ENCODE data around the gene FOXB2. TPM values are rescaled to one million over a fixed set of nuclear protein-coding genes. Genes with fewer than 3 reads are reported as not detected.
"Not testable (repeated sequence)": the region's sequence is repeated elsewhere in the genome, so short reads cannot be mapped to it uniquely, and the experiment has no call there.

The FOXB2 gene
- not detected for total RNA-seq

DNA sequence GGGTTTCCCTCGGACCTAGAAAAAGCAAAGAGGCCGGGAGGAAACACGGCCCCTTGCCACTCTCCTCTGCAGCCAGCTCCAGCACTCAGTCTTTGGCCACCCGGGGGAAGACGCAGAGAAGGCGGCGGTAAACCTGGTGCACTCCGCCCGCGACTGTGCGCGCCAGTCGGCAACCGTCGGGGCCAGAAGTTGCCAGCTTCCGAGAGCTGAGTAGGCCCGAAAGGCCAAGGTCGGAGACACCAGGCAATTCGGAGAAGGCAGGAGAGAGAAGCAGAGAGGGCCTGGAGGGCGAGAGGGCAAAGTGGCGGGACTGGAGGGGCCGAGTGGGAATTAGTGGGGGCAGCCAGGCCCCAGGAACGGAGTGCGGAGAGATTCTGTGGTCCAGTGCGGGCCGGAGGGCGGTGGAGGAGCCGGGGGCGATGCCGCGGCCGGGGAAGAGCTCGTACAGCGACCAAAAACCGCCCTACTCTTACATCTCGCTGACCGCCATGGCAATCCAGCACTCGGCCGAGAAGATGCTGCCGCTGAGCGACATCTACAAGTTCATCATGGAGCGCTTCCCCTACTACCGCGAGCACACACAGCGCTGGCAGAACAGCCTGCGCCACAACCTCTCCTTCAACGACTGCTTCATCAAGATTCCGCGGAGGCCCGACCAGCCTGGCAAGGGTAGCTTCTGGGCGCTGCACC, at the start of gene FOXB2:
Gene FOXB2, plus strand, starts transcription at position 420 of the 690 bp plus-strand sequence. Its CDS starts 0 bp downstream, at position 420.
- ATAC-seq = no peak
- Mint-ChIP-seq H3K27ac (peak within 1 kb of the TSS; percentile 68), H3K9me3 (ENCODE audit: low read depth) (no peaks in the 10 kb centered on the region)

DNA sequence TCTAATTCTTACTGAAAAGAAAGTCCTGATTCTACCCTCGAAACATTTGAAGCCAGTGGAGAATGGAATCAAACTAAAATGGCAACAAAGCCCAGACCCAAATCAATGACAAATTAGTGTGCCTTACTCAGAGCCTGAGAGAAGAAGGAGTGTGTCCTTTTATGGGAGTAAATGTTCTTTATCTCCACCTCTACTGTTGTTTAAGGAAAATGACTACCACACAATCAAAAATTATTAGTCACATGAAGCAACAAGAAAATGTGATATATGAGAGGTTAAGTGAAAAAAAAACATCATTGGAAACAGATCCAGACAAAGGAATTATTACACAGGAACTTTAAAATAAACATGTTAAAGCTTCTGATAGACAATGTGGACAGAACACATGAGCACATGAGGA, 49.7 kb upstream of the FOXB2 start:
- Mint-ChIP-seq H3K9me3 (ENCODE audit: low read depth) (no peaks in the 10 kb centered on the region), H3K4me1 (no peaks in the 10 kb centered on the region), H3K36me3 (no peaks in the 10 kb centered on the region), H3K4me3 (no peak overlapping the region), H3K27ac (no peak overlapping the region), H3K27me3 (no peaks in the 10 kb centered on the region)
- CTCF ChIA-PET = no interaction called here
- ATAC-seq (no peak), DNase-seq (no peak)

More for the DNA sequence above, at the start of gene FOXB2:
- CTCF ChIA-PET = no interaction called here
- Mint-ChIP-seq H3K27me3 (peaks cover 94% of the 10 kb centered on the region), H3K36me3 (peaks cover 8% of the 10 kb centered on the region), H3K4me1 (peaks cover 10% of the 10 kb centered on the region), H3K4me3 (peak within 1 kb of the TSS; percentile 40)
- DNase-seq = no peak

GRCh38 chr9:76978831-76979230, 40.6 kb upstream of the FOXB2 start:
- H3K27ac Mint-ChIP-seq; H3K36me3 Mint-ChIP-seq; H3K4me1 Mint-ChIP-seq; ATAC-seq; H3K27me3 Mint-ChIP-seq; CTCF ChIA-PET; H3K4me3 Mint-ChIP-seq; DNase-seq; H3K9me3 Mint-ChIP-seq (ENCODE audit: low read depth): not testable (repeated sequence)

DNA sequence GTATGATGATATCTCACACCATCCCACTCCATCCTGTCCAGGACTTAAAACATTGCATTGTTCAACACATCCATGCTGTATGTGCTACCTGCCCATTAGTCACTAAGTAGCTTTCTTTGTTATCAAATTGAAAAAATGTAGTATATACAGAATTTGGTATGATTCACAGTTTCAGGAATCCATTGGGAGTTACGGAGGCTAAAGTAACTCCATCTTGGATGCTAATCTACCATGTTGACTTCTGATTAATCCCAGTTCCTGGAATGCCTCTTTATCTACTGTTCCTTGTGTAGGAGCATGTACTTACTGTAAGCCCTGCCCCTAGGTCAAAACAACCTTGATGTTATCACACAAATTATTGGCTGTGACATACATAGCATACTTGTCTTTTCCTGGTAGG, 38.9 kb upstream of the FOXB2 start:
- DNase-seq (no peak), ATAC-seq (no peak)
- CTCF ChIA-PET = no interaction called here
- Mint-ChIP-seq H3K27me3 (peaks cover 7% of the 10 kb centered on the region), H3K36me3 (no peaks in the 10 kb centered on the region), H3K27ac (no peak overlapping the region), H3K4me1 (no peaks in the 10 kb centered on the region), H3K4me3 (no peak overlapping the region), H3K9me3 (ENCODE audit: low read depth) (no peaks in the 10 kb centered on the region)

DNA sequence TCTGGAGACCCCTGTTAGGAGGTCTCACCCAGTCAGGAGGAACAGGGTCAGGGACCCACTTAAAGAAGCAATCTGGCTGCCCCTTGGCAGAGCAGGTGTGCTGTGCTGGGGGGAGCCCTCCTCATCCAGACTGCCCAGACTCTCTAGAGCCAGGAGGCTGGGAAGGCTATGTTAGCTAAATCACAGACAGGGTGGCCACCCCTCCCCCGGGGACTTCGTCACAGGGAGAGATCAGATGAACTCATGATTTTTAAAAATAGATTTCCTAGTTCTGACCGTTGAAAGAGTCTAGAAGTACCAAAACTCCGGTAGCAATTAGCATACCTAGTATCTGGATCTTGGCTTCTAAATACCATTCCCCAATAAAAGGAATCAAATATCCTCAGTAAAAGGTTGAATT, 35.0 kb upstream of the FOXB2 start:
- no peak for ATAC-seq
- Mint-ChIP-seq H3K27me3 (peaks cover 8% of the 10 kb centered on the region), H3K9me3 (ENCODE audit: low read depth) (no peaks in the 10 kb centered on the region), H3K4me3 (no peak overlapping the region), H3K36me3 (no peaks in the 10 kb centered on the region), H3K27ac (no peak overlapping the region), H3K4me1 (no peaks in the 10 kb centered on the region)
- CTCF ChIA-PET = no interaction called here
- DNase-seq = no peak

DNA sequence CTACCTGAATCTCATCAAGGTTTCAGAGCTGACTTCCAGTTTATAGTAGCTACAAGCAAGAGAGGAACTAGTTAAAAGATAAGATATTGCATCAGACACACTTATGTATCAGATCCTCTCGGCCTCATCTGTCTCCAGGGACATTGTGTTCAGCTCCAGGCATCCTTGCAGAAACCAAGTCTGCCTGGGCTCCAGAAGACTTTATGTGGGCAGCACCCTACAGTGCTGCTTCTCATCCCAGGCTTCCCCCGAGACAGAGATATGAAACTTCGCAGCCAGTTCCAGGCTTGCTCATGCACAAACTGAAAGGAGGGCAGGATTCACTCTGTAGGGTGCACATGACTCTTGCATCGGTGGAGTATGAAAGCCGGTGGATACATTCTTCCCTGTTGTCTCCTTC, 33.9 kb upstream of the FOXB2 start:
- H3K27me3 Mint-ChIP-seq = peaks cover 9% of the 10 kb centered on the region
- H3K9me3 Mint-ChIP-seq (ENCODE audit: low read depth) = no peaks in the 10 kb centered on the region
- ATAC-seq (no peak), DNase-seq (no peak)
- no peak overlapping the region for H3K4me3 Mint-ChIP-seq
- no peaks in the 10 kb centered on the region for H3K36me3 Mint-ChIP-seq
- H3K27ac Mint-ChIP-seq = no peak overlapping the region
- H3K4me1 Mint-ChIP-seq = no peaks in the 10 kb centered on the region
- CTCF ChIA-PET = no interaction called here

GRCh38 chr9:76987594-76988200, 31.8 kb upstream of the FOXB2 start:
- H3K9me3 Mint-ChIP-seq (ENCODE audit: low read depth) = no peaks in the 10 kb centered on the region
- no peaks in the 10 kb centered on the region for H3K36me3 Mint-ChIP-seq
- no peak overlapping the region for H3K27ac Mint-ChIP-seq
- ATAC-seq = no peak
- H3K4me1 Mint-ChIP-seq = no peaks in the 10 kb centered on the region
- H3K27me3 Mint-ChIP-seq = peaks cover 11% of the 10 kb centered on the region
- CTCF ChIA-PET = no interaction called here
- DNase-seq = no peak
- H3K4me3 Mint-ChIP-seq = no peak overlapping the region

- CTCF ChIA-PET = no interaction called here
- no peaks in the 10 kb centered on the region for H3K36me3 Mint-ChIP-seq
- H3K27ac Mint-ChIP-seq = no peak overlapping the region
- H3K4me3 Mint-ChIP-seq = no peak overlapping the region
- no peak for ATAC-seq
- peaks cover 11% of the 10 kb centered on the region for H3K27me3 Mint-ChIP-seq
- H3K4me1 Mint-ChIP-seq = no peaks in the 10 kb centered on the region
- no peak for DNase-seq
- H3K9me3 Mint-ChIP-seq (ENCODE audit: low read depth) = no peaks in the 10 kb centered on the region
These were observed 30.5 kb upstream of the FOXB2 start for GRCh38 chr9:76988941-76989340.

GRCh38 chr9:76989501-76989900, 30.0 kb upstream of the FOXB2 start:
- Mint-ChIP-seq H3K27me3 (peaks cover 11% of the 10 kb centered on the region), H3K36me3 (no peaks in the 10 kb centered on the region), H3K4me1 (no peaks in the 10 kb centered on the region), H3K27ac (no peak overlapping the region), H3K4me3 (no peak overlapping the region), H3K9me3 (ENCODE audit: low read depth) (no peaks in the 10 kb centered on the region)
- no peak for ATAC-seq
- DNase-seq = no peak
- CTCF ChIA-PET = no interaction called here

DNA sequence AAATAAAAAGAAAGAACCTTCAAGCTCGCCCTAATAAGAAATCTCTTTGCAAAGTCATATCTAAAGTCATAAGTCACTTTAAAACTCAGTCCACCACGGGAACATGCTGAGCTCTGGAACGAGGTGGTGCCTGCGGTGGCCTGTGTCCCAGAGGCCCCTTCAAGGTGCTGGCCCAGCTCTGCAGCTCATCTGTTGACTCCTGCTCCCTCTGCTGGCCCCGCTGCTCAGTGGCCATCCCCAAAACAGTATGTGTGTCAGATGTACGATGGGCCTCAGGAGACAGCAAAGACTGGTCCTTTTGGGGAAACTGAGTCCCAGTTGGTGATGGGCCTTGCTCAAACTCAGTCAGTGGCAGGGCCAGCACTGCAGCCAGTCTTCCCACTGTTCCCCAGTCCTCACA, 22.8 kb upstream of the FOXB2 start:
- H3K27ac Mint-ChIP-seq = no peak overlapping the region
- H3K36me3 Mint-ChIP-seq = no peaks in the 10 kb centered on the region
- H3K9me3 Mint-ChIP-seq (ENCODE audit: low read depth) = no peaks in the 10 kb centered on the region
- peak; percentile 42 for ATAC-seq
- DNase-seq = no peak
- H3K27me3 Mint-ChIP-seq = peaks cover 2% of the 10 kb centered on the region
- CTCF ChIA-PET = interaction anchor here (1.2 to 1.6 kb wide), 3 partner anchors 10 to 185 kb away, joined by 3 to 7 read pairs (median 3); no protein-coding TSS in a partner anchor
- H3K4me1 Mint-ChIP-seq = no peaks in the 10 kb centered on the region
- no peak overlapping the region for H3K4me3 Mint-ChIP-seq

DNA sequence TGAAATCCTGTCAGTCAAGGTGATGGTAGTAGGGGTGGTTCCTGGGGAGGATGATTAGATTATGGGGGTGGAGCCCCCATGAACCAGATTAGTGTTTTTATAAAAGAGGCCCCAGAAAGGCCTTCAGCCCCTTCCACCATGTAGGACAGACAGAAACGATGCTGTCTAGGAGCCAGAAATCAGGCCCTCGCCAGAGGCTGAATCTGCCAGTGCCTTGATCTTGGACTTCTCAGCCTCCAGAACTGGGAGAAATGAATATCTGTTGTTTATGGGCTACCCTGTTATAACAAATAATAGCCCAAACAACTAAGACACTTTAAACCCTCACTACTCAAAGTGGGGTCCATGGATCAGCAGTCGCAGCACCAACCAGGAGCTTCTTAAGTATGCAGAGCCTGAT, 20.2 kb upstream of the FOXB2 start:
- H3K27ac Mint-ChIP-seq = no peak overlapping the region
- DNase-seq (no peak), ATAC-seq (no peak)
- no peaks in the 10 kb centered on the region for H3K9me3 Mint-ChIP-seq (ENCODE audit: low read depth)
- no peaks in the 10 kb centered on the region for H3K4me1 Mint-ChIP-seq
- no peak overlapping the region for H3K4me3 Mint-ChIP-seq
- no peaks in the 10 kb centered on the region for H3K36me3 Mint-ChIP-seq
- CTCF ChIA-PET = no interaction called here
- peaks cover 10% of the 10 kb centered on the region for H3K27me3 Mint-ChIP-seq

GRCh38 chr9:77000330-77000729, 19.1 kb upstream of the FOXB2 start:
- H3K4me1 Mint-ChIP-seq = no peaks in the 10 kb centered on the region
- ATAC-seq = no peak
- H3K36me3 Mint-ChIP-seq = no peaks in the 10 kb centered on the region
- H3K27me3 Mint-ChIP-seq = peaks cover 13% of the 10 kb centered on the region
- DNase-seq = no peak
- no peaks in the 10 kb centered on the region for H3K9me3 Mint-ChIP-seq (ENCODE audit: low read depth)
- CTCF ChIA-PET = no interaction called here
- no peak overlapping the region for H3K27ac Mint-ChIP-seq
- no peak overlapping the region for H3K4me3 Mint-ChIP-seq

GRCh38 chr9:77003366-77003765, 16.1 kb upstream of the FOXB2 start:
- no peak for ATAC-seq
- no peak overlapping the region for H3K27ac Mint-ChIP-seq
- CTCF ChIA-PET = no interaction called here
- no peak for DNase-seq
- H3K4me3 Mint-ChIP-seq = no peak overlapping the region
- H3K9me3 Mint-ChIP-seq (ENCODE audit: low read depth) = no peaks in the 10 kb centered on the region
- peaks cover 20% of the 10 kb centered on the region for H3K27me3 Mint-ChIP-seq
- no peaks in the 10 kb centered on the region for H3K4me1 Mint-ChIP-seq
- H3K36me3 Mint-ChIP-seq = no peaks in the 10 kb centered on the region

DNA sequence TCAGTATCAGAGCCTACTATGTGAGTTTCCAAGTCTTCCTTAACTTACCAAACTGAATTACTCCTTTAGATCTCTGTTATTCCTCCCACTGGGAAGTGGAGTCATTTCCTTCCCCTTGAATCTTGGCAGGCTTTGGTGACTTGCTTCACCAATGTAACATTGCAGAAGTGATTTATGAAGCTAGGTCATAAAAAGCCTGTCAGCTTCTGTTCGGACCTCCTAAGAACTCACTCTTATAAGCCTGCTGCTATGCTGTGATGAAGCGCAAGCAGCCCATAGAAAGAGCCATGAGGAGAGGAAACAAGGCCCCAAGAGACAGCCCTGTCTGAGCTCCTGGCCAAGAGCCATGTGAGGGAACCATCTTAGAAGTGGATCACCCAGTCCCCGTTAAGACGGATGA, 14.2 kb upstream of the FOXB2 start:
- peaks cover 31% of the 10 kb centered on the region for H3K27me3 Mint-ChIP-seq
- H3K36me3 Mint-ChIP-seq = no peaks in the 10 kb centered on the region
- H3K9me3 Mint-ChIP-seq (ENCODE audit: low read depth) = no peaks in the 10 kb centered on the region
- no peaks in the 10 kb centered on the region for H3K4me1 Mint-ChIP-seq
- no peak overlapping the region for H3K27ac Mint-ChIP-seq
- ATAC-seq = no peak
- CTCF ChIA-PET = no interaction called here
- no peak for DNase-seq
- H3K4me3 Mint-ChIP-seq = no peak overlapping the region

All from activated CD8-positive, alpha-beta memory T cell treated with anti-CD3 and anti-CD28 coated beads, Interleukin-2, amount 10 ng/mL, durations not matched to agents 7 days and 5 days (primary cell).